Activated T-helper 9 cell treated with anti-CD3 and anti-CD28 coated beads, Interleukin-2, amount 50 U/mL, for 16 hours (primary cell): Measurements from ENCODE around the gene SNAPC3.
A peak's percentile ranks its signal among the peaks of the same experiment; 100 is the strongest.
"Not testable (repeated sequence)": the region's sequence is repeated elsewhere in the genome, so short reads cannot be mapped to it uniquely, and the experiment has no call there.

Source experiments
- DNase-seq: peaks from one replicate; pipeline ENCODE4 v3.0.0-alpha.2; 2020; ENCODE audit warnings: low read depth

The SNAPC3 gene

GRCh38 chr9:15422372-15423230, at the start of gene SNAPC3:
TSS of gene SNAPC3 (plus strand) at chr9:15422876. CDS start at chr9:15422880, 4 bp downstream.
- peak; percentile 88 for DNase-seq

DNA sequence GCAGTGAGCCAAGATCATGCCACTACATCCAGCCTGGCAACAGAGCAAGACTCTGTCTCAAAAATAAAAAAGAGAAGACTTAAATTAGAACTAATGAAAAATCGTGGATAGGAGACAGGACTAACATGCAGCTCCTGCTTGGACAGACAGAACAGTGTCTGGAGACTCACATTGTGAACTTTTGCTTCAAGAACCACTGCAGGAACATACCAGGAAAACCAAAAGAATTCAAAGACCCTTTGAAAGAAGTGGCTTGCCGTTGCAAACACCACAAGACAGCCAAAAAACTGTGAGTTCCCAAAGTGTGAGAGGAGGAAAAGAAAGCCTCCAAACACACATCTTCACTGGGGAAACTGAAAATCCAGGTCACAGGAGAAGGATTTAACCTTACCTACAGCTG, 48.8 kb upstream of the SNAPC3 start:
- DNase-seq = no peak

GRCh38 chr9:15374310-15374709, 48.4 kb upstream of the SNAPC3 start:
- no peak for DNase-seq

DNA sequence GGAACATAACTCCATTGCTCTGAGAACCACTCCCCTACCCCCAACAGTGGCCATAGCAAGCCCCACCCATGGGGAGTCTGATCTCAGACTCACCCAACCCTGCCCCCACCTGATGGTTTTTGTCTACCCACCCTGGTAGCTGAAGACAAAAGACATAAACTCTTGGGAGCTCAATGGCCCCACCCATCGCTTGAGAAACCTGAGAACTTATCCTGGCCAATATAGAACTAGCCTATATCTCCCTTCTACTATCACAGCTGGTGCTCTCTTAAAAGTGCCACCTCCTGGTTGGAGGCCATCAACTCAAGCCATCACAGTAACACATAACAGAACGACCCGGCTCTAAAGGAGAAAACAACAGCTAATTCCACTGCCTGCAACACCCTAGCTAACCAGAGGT, 47.9 kb upstream of the SNAPC3 start:
- no peak for DNase-seq

- no peak for DNase-seq
Measured at GRCh38 chr9:15377625-15378540, 44.8 kb upstream of the SNAPC3 start.

- not testable (repeated sequence) for DNase-seq
Measured at GRCh38 chr9:15379317-15379716, 43.4 kb upstream of the SNAPC3 start.

GRCh38 chr9:15379888-15380287, 42.8 kb upstream of the SNAPC3 start:
- DNase-seq = not testable (repeated sequence)

GRCh38 chr9:15381491-15381890, 41.2 kb upstream of the SNAPC3 start:
- no peak for DNase-seq

GRCh38 chr9:15386465-15386864, 36.2 kb upstream of the SNAPC3 start:
- no peak for DNase-seq

- no peak for DNase-seq
Measured at GRCh38 chr9:15389173-15389572, 33.5 kb upstream of the SNAPC3 start.

- no peak for DNase-seq
Measured at GRCh38 chr9:15389631-15390030, 33.0 kb upstream of the SNAPC3 start.

DNA sequence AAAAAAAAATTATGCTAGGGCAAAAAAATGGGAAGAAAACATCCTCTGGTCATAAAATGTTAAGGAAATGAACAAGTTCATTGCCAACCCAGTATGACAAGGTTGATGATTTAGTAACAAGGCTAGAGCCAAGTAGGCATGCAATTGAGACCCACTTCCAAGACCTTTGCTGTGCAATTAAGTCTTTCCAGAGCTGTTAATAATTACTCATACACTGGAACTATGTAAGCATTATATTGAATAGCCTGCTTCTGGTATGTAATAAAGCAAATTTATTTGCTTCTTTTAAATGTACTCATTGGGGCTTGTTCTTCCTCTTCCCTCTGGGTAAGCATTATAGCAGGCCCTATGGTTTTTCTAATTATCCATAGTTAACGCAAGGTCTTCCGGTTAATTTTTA, 32.5 kb upstream of the SNAPC3 start:
- no peak for DNase-seq

GRCh38 chr9:15392363-15392762, 30.3 kb upstream of the SNAPC3 start:
- no peak for DNase-seq

DNA sequence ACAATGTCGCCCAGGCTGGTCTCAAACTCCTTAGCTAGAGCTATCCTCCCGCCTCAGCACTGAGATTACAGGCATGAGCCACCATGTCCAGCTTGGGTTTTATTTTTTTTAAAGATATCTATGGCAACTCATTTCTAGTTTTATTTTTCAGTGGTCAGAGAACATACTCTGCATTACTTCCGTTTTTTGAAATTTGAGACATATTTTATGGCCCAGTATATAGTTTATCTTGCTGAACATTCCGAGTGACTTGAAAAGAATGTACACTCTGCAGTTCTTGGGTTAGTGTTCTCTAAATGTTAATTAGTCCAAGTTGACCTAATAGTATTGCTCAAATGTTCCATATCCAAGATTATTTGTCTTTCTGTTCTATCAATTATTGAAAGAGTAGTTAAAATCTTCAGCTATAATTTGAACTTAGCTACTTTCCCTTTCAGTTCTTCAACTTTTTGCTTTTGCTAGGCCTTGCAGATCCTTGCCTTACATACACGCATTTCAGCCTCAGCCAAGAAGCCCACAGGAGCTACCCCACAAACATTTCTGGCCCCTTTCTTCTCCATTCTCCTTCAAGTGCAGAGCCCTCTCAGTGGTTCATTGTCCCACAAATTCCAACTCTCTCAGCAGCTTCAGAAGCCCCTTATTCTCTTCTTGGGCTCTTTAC, 22.3 kb upstream of the SNAPC3 start:
- DNase-seq = no peak

- no peak for DNase-seq
Measured at GRCh38 chr9:15401266-15401665, 21.4 kb upstream of the SNAPC3 start.

DNA sequence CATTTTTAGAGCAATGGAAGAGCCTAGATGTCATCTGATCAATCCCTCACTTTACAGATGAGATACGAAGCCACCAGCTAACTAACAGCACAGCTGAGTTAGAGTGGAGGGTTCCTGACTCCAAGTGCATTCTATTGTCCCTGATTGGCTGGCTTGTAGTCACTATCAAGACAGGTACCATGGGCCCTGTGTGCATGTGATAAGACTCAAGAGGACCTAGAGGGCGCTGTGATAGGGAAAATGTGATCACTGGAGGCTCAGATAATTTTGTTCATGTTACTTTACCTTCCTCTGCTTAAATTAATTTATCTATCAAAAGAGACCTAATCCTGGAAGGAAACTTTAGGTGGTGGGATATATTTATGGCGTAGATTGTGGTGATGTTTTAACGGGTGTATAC, 19.5 kb upstream of the SNAPC3 start:
- DNase-seq = no peak

GRCh38 chr9:15404171-15404570, 18.5 kb upstream of the SNAPC3 start:
- no peak for DNase-seq

- no peak for DNase-seq
Measured at GRCh38 chr9:15416880-15417279, 5.8 kb upstream of the SNAPC3 start.

- no peak for DNase-seq
Measured at GRCh38 chr9:15417626-15418025, 5.0 kb upstream of the SNAPC3 start.

GRCh38 chr9:15420796-15421195, 1.9 kb upstream of the SNAPC3 start:
- no peak for DNase-seq

GRCh38 chr9:15421532-15421931, 1.1 kb upstream of the SNAPC3 start:
- no peak for DNase-seq

- DNase-seq = no peak
Measured at GRCh38 chr9:15421990-15422371, 695 bp upstream of the SNAPC3 start.
